ENCODE data around the gene POLR3A. TPM values are rescaled to one million over a fixed set of nuclear protein-coding genes. Genes with fewer than 3 reads are reported as not detected.

Gene POLR3A
- total RNA-seq, 2 donors from 2014 or later, result 11.2 to 16.9 TPM

DNA sequence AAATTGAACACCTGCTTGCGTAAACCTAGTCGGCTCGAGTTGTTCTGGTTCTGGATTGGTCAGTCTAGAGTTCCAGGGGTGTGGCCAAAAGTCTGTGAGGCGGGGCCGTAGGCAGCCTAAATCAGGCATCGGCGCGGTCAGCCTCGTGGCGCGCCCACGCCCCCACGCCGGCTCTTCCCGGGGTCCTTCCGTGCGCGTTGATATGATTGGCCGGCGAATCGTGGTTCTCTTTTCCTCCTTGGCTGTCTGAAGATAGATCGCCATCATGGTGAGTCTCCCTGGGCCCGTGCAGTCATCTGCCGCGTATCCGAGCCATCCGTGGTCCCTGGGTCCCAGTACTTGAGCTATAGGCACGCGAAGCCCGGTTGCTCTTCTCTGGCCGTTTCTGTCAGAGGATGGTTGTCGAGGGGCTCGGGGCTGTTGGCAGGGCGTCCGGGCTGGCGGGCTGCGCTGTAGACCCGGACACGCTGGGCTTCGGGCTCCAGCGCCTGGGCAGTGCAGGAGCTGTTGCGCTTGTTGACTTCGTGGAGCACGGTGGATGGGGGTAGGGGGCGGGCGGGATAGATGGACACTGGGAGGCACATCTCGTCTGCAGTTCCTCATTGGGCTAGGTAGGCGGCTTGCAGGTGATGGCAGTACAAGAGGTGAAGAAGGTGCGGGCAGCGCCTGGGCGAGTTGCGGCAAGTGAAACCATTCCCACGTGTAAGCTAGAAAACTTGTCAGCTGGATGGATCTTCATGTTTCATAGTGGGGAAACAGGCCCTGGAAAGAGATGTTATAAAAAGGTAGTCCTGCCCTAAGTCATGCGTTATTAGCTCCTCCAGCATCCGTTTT is 4.5 kb upstream of the POLR3A start, which contains the start of gene RPS24:
TSS of gene RPS24 (plus strand) at position 227 of the 834 bp plus-strand sequence. CDS start at position 266, 39 bp downstream.
- DNase-seq, result peak; percentile 95 to 97
- ATAC-seq, result peak; percentile 88
- intact Hi-C loops (cut with DNase I, micrococcal nuclease), result no loop called here

GRCh38 chr10:78033387-78033636 is 4.0 kb upstream of the POLR3A start:
- intact Hi-C loops (cut with DNase I, micrococcal nuclease), result no loop called here
- ATAC-seq (no peak), DNase-seq (no peak)

- intact Hi-C loops (cut with DNase I, micrococcal nuclease), result no loop called here
- ATAC-seq (peak; percentile 29), DNase-seq (peak in 1 of 2 donors; percentile 46)
Observed at GRCh38 chr10:78028438-78029268, 662 bp downstream of the POLR3A start.

DNA sequence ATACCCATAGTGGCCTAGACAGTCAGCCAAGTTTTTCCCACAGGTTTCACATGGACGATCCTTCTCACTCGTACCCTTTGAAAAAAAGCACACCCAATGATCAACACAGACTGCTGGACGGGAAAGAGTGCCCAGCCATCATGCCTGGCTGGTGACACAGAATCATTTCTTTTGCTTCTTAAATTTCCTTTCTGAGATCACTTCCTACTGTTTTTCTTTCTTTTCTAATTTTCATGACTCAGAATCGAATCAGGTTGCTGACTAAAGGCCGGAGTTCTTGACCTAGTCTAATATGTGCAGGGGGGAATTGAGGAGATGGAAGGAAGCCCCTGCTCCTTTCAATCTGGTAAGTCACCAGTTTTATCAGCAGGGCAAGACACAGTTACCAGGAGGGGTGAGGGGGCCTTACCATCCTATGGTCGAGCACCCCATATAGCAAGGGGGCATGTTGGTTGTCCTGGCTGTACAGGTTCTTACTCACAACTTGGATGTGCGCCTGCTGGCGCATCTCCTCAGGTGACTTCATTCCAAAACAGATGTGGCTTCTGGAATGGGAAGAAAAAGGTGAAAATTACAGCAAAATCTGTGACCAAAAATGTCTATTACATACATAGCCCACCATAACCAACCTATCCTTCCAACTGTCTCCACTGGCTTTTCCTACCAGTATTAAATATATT is 3.5 kb downstream of the POLR3A start:
- intact Hi-C loops (cut with DNase I, micrococcal nuclease), result no loop called here
- no peak for DNase-seq
- no peak for ATAC-seq

- DNase-seq (no peak), ATAC-seq (no peak)
- intact Hi-C loops (cut with DNase I, micrococcal nuclease), result no loop called here
Observed at GRCh38 chr10:78023741-78024140, 5.6 kb downstream of the POLR3A start.

GRCh38 chr10:78021201-78021600 is 8.1 kb downstream of the POLR3A start:
- intact Hi-C loops (cut with DNase I, micrococcal nuclease), result no loop called here
- DNase-seq (no peak), ATAC-seq (no peak)

DNA sequence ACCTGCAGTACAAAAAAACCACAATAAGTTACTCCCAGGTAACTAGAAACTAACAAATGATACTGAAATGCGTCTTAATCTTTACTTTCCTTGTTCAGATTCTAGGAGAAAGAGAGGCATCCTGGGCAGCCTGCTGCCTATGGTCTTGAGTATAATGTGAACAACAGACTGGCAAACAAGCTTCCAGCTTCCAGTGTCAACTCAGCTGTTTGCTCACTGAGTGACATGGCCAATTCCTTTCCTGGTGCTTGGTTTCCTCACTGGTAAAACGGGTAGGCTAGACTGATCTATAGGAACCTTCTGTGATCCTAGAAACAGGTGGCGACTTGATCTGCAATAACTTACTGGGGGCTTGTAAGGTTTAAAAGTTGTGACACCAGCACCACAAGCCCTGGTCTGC is 10.1 kb downstream of the POLR3A start:
- DNase-seq (no peak), ATAC-seq (no peak)
- intact Hi-C loops (cut with DNase I, micrococcal nuclease), result no loop called here

- intact Hi-C loops (cut with DNase I, micrococcal nuclease), result no loop called here
- no peak for ATAC-seq
Observed at GRCh38 chr10:78017856-78018255, 11.5 kb downstream of the POLR3A start.

DNA sequence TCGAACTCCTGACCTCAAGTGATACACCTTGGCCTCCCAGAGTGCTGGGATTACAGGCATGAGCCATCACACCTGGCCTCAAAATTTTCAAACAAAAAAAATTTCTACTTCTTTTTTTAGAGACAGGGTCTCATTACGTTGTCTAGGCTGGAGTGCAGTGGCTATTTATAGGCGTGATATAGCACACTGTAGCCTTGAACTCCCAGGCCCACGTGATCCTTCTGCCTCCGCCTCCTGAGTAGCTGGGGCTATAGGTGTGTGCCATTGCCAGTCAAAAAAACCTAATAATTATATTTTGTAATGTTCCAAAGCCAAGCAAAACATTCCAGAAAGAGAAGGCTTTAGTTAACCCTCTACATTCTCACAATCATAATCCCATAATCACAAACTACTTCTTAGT is 13.8 kb downstream of the POLR3A start:
- ATAC-seq (no peak), DNase-seq (no peak)
- intact Hi-C loops (cut with DNase I, micrococcal nuclease), result no loop called here

More at GRCh38 chr10:78017856-78018255, 11.5 kb downstream of the POLR3A start:
- no peak for DNase-seq

GRCh38 chr10:78013564-78013963 is 15.8 kb downstream of the POLR3A start:
- intact Hi-C loops (cut with DNase I, micrococcal nuclease), result no loop called here
- DNase-seq (no peak), ATAC-seq (no peak)

GRCh38 chr10:78011065-78011464 is 18.2 kb downstream of the POLR3A start:
- no peak for DNase-seq
- intact Hi-C loops (cut with DNase I, micrococcal nuclease), result no loop called here
- no peak for ATAC-seq

DNA sequence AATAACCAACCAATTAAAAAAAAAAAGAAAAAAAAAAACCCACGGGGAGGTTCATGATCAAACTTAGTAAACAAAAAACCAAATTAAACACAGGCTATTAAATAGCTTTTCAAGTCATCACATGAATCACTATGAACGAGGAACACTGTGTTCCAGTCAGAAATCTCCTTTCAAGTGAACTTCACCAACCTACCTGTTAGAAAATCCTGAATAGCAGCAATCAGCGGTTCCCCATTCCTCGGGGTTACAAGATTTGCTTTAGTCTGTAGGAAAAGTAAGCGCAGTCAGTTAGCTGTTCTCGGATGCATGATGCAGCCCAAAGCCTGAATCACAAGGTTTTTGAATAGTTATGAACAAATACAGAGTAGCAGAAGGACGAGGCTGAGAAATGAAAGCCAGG is 19.0 kb downstream of the POLR3A start:
- ATAC-seq (no peak), DNase-seq (no peak)
- intact Hi-C loops (cut with DNase I, micrococcal nuclease), result no loop called here

- DNase-seq, result no peak
- intact Hi-C loops (cut with DNase I, micrococcal nuclease), result no loop called here
- ATAC-seq, result no peak
Observed at GRCh38 chr10:78009662-78010061, 19.7 kb downstream of the POLR3A start.

DNA sequence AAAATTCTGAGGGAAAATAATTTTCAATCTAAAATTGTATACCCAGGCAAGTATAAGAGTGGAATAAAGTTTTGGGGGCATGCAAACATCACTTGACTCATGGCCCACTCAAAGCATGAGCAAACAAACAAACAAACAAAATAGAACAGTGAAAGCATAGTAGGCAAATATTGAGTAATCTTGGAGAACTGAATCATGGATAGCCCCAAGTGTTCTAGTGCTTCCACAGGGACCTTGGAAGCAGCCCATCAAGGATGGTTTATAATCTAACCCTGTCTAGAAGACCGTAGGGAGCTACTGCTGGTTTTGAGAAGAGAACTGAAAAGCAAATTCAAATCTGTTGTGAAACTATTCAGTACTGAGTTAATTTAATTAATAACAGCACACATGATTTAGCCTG is 22.1 kb downstream of the POLR3A start:
- intact Hi-C loops (cut with DNase I, micrococcal nuclease), result no loop called here
- ATAC-seq, result no peak
- DNase-seq, result no peak

DNA sequence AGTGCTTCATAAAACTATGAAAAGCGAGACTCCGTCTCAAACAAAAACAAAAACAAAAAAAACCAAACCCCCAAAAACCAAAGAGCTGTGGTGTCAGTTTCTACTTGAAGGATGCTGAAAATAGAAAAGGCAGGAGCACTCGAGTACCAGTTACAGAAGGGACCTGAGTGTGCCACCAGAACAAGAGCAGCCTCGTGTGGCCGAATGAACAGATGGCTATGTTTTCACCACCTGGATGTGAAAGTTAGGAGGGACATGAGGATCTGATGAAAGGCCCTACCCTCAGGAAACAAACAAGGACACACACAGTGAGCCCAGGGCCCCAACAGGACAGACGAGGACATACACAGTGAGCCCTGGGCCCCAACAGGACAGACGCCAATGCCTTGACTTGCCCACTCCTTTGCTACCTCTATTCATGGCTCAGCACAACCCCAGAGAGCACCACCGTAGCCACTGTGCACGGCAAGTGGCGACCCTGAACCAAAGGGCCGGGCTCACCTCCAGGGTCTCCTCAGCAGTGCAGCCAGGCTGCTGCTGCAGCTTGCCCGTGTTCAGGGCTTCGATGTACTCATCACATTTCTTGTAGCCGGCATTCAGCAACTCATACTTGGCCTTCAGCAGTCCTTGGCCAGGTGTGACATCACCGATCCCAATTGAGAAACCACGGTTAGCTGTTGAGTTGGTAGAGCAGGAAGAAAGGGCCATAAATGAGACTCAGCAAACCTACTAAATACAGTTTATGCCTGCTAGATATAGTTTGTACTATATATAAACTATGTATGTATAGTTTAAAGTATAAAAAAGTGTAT is 24.9 kb downstream of the POLR3A start:
- no peak for DNase-seq
- intact Hi-C loops (cut with DNase I, micrococcal nuclease), result no loop called here
- ATAC-seq, result no peak

DNA sequence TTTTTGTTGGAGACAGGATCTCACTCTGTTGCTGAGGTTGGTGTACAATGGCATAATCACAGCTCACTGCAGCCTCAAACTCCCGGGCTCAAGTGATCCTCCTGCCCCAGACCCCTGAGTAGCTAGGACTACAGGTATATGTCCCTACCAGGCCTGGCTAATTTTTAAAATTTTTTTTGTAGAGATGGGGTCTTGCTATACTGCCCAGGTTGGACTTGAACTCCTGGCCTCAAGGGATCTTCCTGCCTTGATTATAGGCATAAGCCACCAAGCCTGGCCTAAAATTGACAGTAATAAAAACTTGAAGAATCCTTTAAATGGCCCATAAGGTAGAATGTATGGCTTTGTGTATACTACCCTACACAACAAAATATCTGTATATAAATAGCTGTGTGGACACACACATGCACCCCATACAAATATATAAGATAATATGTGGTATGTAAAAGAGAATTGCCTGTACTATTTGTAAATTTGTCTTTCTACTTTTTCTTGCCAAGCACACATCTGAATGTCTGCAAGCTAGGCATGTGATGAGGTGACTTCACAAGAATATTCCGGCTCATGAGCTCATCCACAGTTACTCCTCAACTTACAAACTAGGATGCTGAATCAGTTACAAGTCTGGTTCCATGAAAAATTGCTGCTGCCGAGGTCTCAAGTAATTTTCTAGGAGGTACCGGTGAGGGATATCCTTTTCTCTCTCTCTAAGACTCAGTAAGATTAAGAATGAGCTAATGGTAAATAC is 26.6 kb downstream of the POLR3A start:
- ATAC-seq (no peak), DNase-seq (no peak)
- intact Hi-C loops (cut with DNase I, micrococcal nuclease), result no loop called here

- intact Hi-C loops (cut with DNase I, micrococcal nuclease), result no loop called here
- ATAC-seq, result no peak
- no peak for DNase-seq
Observed at GRCh38 chr10:78000956-78001472, 28.3 kb downstream of the POLR3A start.

GRCh38 chr10:78000206-78000605 is 29.1 kb downstream of the POLR3A start:
- ATAC-seq, result no peak
- intact Hi-C loops (cut with DNase I, micrococcal nuclease), result no loop called here
- no peak for DNase-seq
